HG03060 (cell line): Measurements from ENCODE around the gene KCNQ1.

ENCODE experiments used
- ATAC-seq: cut with Tn5 transposase; IDR thresholded peaks from one replicate; pipeline ENCODE4 v1.9.1; 2021; ENCODE audit warnings: low read depth, moderate number of reproducible peaks; ENCODE audit not compliant: unreplicated experiment

Gene KCNQ1

GRCh38 chr11:2672553-2673249 is 227.9 kb downstream of the KCNQ1 start:
- no peak for ATAC-seq

GRCh38 chr11:2673250-2673610 is 228.4 kb downstream of the KCNQ1 start:
- no peak for ATAC-seq

- no peak for ATAC-seq
Measured at GRCh38 chr11:2673871-2674471, 229.2 kb downstream of the KCNQ1 start.

DNA sequence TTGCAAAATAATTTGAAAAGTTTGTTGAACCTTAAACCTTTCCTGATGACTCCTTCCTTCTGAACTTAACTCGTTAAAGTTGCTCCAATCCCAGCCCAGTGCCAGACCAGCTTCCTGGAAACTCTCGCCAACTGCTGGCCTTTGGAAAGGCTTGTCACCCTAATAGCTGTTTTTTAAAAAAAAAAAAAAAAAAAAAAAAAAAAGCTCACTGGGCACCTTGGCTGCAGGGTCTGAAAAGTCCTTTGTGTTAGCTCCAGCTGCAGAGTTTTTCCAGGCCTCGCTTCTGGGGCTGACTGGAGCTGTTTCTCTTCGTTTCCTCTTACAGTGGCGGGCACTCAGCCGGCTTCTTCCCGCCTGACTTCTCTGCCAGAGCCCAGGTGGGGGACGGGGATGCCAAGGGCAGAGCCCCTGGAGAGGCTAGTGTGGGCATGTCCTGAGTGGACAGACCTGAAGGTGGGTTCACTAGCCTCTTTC is 229.9 kb downstream of the KCNQ1 start:
- no peak for ATAC-seq

GRCh38 chr11:2675540-2675939 is 230.7 kb downstream of the KCNQ1 start:
- ATAC-seq, result no peak

GRCh38 chr11:2677127-2677526 is 232.3 kb downstream of the KCNQ1 start:
- ATAC-seq, result no peak

- no peak for ATAC-seq
Measured at GRCh38 chr11:2678396-2678795, 233.6 kb downstream of the KCNQ1 start.

- no peak for ATAC-seq
Measured at GRCh38 chr11:2679011-2679676, 234.3 kb downstream of the KCNQ1 start.

- no peak for ATAC-seq
Measured at GRCh38 chr11:2681408-2682145, 236.8 kb downstream of the KCNQ1 start.

- ATAC-seq, result no peak
Measured at GRCh38 chr11:2683806-2684205, 239.0 kb downstream of the KCNQ1 start.

DNA sequence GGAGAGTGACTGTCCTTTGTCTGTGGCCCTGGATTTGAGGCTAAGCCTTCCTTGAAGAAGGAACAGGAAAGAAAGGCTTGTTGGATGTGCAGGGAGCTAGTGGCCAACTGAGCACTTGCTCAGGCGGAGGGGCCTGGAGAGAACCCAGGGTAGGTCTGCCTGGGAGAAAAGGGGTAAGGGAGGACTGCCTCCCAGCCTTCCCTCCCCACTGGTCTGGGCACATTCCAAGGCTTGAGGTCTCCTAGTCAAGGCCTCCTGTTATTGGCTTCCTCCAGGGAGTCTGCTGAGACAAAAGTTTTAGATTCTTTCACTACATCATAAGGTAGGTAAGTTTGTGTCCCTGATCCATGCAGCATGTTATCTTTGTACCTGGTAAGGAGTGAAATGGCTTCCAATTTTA is 239.8 kb downstream of the KCNQ1 start:
- no peak for ATAC-seq

GRCh38 chr11:2685051-2685450 is 240.2 kb downstream of the KCNQ1 start:
- no peak for ATAC-seq

DNA sequence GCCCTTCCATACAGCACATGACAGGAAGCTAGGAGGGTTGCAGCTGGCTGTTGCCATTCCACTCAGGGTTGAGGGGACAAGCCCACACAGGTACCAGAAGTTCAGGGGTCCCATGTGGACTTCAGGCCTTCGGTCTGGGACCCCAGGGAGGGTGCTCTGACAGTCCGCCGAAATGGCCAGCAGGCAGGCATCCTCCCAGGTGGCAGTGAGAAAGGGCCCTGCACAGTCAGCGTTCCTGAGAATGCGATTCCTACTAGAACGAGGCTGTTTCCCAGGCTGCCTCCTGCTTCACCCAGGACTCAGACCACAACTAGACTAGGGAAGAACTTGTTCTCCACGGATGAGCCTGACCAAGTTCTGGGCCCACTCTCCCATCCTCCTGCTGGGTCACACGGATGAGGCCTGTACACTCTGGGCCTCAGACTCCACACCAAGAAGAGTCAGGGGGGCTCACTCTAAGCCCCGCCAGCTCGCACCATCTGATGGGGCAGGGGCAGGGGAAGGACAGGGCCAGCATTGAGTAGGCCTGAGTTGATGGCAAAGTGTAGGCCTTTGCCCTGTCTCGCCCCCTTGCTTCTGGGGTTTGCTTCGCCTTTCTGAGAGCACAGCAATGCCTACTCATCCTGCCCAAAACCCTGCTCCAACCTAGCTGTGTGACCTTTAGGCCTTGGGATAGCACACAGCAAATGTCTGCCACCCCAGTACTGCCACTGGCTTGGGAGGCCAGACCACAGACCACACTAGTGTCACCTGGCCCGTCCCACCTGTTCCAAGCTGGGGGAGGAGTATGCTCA is 241.0 kb downstream of the KCNQ1 start:
- ATAC-seq, result no peak

DNA sequence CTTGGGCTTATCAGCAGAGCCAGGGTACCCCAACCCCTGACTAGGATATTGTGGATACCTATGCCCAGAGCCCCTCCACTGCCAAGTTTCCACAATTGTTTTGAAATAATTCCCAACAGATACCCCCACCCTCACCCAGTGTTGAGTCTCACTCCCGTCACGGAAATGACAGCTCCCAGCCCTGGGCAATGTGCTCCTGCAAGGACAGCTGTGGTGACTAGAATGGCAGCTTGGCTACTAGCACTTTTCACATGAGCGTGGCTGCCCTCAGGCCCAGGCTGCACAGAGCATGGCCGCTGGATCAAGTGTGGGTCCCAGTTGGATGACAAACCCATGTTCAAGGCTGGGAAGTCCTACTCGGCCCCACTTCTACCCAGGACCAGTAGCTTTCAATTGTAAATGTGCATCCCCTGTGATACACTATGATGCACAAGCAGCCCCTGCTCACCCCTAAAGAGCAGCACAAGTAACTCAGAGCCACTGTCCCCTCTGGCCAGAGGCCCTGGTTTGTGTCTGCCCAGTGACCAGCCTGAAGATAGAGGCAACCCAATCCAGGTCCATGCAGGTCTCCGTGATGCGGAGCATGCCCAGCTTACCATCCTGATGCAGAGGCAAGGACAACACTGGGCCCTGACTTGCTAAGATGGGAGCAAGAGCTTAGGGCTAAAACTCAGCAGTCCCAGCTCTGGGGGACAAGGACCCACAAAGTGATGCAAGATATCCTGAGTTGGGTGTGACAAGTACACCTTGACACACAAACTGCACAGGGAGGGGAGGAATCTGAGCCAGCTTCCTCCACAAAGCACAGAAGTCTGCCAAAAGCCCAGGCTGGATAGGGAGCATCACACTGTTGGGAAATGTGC is 241.8 kb downstream of the KCNQ1 start:
- ATAC-seq, result no peak

GRCh38 chr11:2687223-2687530 is 242.4 kb downstream of the KCNQ1 start:
- no peak for ATAC-seq

DNA sequence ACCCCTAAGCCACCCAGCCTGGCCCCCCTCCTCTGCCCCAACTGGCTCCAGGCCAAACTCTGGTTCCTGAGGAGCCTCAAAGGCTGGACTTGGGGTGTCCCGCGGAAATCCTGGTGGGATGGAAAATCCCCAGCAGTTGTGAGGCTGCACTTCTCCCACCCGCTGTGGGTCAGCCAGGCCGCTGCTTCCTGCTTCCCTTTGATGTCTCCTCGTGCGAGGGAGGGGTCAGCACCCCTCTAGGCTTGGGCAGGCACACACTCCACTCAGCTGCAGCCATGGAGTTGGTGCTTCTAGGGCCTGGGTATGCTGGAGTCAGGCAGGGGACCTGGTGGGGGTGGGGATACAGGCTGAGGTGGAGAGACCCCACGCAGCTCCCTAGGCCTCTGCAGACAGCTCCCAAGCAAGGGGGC is 243.0 kb downstream of the KCNQ1 start:
- ATAC-seq, result no peak

DNA sequence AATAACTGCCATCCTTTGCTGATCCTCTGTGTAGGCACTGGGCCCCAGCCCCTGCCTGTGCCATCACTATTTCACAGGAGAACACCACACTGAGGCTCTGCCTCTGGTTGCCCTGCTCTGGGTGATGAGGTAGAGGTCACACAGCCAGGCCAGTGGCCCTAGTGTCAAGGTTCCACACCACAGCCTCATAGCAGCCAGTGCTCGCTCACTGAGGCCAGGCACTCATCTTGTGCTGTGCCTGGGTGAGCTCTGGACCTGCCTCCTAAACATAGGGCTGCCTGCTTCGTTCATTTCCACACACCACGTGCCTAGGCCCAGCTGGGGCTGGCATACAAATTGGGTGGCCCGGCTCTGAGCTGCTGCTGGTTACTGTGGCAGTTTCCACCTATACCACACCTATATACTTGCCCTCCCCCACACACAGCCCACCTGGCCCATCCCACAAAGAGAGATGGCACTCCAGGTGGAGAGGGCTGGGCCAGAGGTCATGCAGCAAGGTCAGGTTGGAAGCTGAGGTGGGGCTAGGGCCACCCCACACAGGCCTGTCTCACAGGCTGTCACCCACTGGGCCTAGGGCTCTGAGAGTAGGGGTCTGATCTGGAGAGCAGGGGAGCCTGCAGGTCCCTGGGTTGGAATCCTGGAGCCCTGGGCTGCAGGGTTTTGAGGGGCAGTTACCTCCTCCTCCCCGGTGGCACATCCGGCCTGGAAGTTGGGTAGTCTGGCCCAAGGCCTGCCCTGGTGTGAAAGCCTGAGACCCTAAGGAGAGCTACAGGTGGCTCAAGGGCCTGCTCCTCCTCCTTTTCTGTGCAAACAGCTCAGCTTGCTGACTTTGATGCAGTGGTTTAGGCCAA is 243.8 kb downstream of the KCNQ1 start:
- no peak for ATAC-seq

DNA sequence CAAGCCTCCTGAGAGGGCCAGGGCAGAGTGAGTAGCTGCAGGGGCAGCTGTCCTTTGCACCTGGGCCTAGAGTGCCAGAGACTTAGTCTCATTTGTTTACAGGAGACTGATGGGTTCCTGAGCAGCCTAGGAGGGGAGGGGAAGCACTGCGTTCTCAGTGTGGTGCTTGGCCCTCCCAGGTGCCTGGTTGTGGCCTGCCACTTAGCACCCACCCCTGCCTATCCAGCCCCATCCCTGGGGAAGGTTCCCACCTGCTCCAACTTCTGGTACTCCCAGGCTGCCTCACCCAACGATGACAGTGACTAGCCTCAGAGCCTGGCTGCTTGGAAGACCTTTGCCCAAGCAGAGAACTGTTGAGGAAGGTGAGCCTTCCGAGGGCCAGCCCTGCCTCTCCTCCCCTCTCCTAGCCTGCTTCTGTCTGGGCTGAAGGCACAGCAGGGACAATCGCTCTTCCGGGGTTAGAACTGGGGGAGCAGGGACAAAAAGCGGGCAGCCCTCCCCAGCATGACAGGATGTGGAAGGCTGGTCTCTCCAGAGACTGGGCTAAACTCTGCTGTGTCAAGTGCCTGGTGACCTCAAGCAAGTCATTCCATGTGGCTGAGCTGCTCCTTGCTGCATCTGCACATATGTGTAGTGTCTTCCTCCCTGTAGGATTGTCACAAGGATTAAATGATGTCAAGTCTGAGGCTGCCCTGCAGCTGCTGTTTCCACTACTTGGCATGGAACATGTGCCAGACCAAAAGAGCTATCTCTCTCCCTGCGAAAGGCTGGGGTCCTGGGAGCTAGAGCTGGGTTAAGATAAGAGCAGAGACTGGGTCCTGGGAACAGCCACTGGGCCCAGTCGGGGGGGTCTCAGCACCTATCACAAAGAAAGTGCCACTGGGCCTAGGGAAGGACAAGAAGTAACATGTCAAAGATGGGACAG is 245.1 kb downstream of the KCNQ1 start:
- ATAC-seq, result no peak
